Measurements from ENCODE around the gene DZIP3.

DZIP3 gene

GRCh38 chr3:108589081-108589997 lies at the start of gene DZIP3, which contains the start of gene CIP2A:
Gene DZIP3, plus strand, starts transcription at chr3:108589722. Its CDS starts 15,685 bp downstream, at chr3:108605407.
Gene CIP2A, minus strand, starts transcription at chr3:108589438. Its CDS starts 63 bp downstream, at chr3:108589375.
- peak; percentile 97 for DNase-seq

- no peak for DNase-seq
Observed at GRCh38 chr3:108546247-108546646, 43.3 kb upstream of the DZIP3 start.

- DNase-seq: no peak
Observed at GRCh38 chr3:108546692-108547091, 42.8 kb upstream of the DZIP3 start.

GRCh38 chr3:108548304-108548703 lies 41.2 kb upstream of the DZIP3 start:
- no peak for DNase-seq

GRCh38 chr3:108548886-108549285 lies 40.6 kb upstream of the DZIP3 start:
- no peak for DNase-seq

GRCh38 chr3:108552267-108553159 lies 37.0 kb upstream of the DZIP3 start:
- no peak for DNase-seq

GRCh38 chr3:108554229-108554628 lies 35.3 kb upstream of the DZIP3 start:
- no peak for DNase-seq

GRCh38 chr3:108554913-108555571 lies 34.5 kb upstream of the DZIP3 start:
- DNase-seq: no peak

- no peak for DNase-seq
Observed at GRCh38 chr3:108555966-108556581, 33.4 kb upstream of the DZIP3 start.

GRCh38 chr3:108562565-108562964 lies 27.0 kb upstream of the DZIP3 start:
- no peak for DNase-seq

GRCh38 chr3:108564564-108564963 lies 25.0 kb upstream of the DZIP3 start:
- DNase-seq: no peak

- DNase-seq: no peak
Observed at GRCh38 chr3:108565506-108565905, 24.0 kb upstream of the DZIP3 start.

GRCh38 chr3:108566599-108566998 lies 22.9 kb upstream of the DZIP3 start:
- no peak for DNase-seq

GRCh38 chr3:108569336-108569735 lies 20.2 kb upstream of the DZIP3 start:
- no peak for DNase-seq

GRCh38 chr3:108578064-108578463 lies 11.5 kb upstream of the DZIP3 start:
- DNase-seq: no peak

- no peak for DNase-seq
Observed at GRCh38 chr3:108588601-108589000, 921 bp upstream of the DZIP3 start.

- no peak for DNase-seq
Observed at GRCh38 chr3:108589998-108590323, 439 bp downstream of the DZIP3 start.

GRCh38 chr3:108590460-108590859 lies 938 bp downstream of the DZIP3 start:
- DNase-seq: no peak

- no peak for DNase-seq
Observed at GRCh38 chr3:108595321-108595720, 5.8 kb downstream of the DZIP3 start.

- no peak for DNase-seq
Observed at GRCh38 chr3:108598375-108598774, 8.9 kb downstream of the DZIP3 start.

GRCh38 chr3:108599677-108600409 lies 10.3 kb downstream of the DZIP3 start:
- DNase-seq: no peak

Measured in left hindlimb (tissue), 1 donor.